GM12878 (cell line): Measurements from ENCODE around the gene RAD9A. TPM values are rescaled to one million over a fixed set of nuclear protein-coding genes. Genes with fewer than 3 reads are reported as not detected.

Experiments
- ATAC-seq: fragments of 200-7000 bp; cut with Tn5 transposase; 3 replicates; pipeline ENCODE4 v1.9.1; 2020; ENCODE audit warnings: mild to moderate bottlenecking, moderate library complexity
- BruUV-seq: library from RNA; stranded (reverse); fragments of 400-500 nt; replicated peaks from 2 replicates; lab custom pipeline; 2021; lab: Mats Ljungman, UMichigan
- CTCF ChIA-PET: fragments of 300-600 bp; sonication (Branson Sonifier 250); formaldehyde crosslinking; extraction: SDS; loops from one replicate; lab custom pipeline; 2021; ENCODE audit warnings: inconsistent platforms; lab: Yijun Ruan, JAX
- POLR2A ChIA-PET: fragments of 350-600 bp; formaldehyde crosslinking; extraction: SDS; loops from one replicate; lab custom pipeline; 2021; ENCODE audit warnings: inconsistent platforms; lab: Charles Lee
- RAD21 ChIA-PET: fragments of 300-600 bp; sonication (Branson Sonifier 250); formaldehyde crosslinking; loops from one replicate; lab custom pipeline; 2023; ENCODE audit warnings: antibody characterized with exemption; ENCODE audit not compliant: unreplicated experiment; lab: Charles Lee
- SMC1A ChIA-PET: fragments of 300-600 bp; sonication (Branson Sonifier 250); formaldehyde crosslinking; loops from one replicate; lab custom pipeline; 2023; ENCODE audit not compliant: unreplicated experiment, uncharacterized antibody; lab: Charles Lee
- DNase-seq: peaks from one replicate; pipeline ENCODE4 v3.0.0-alpha.2; 2011; ENCODE audit warnings: low read depth, low spot score
- FAIRE-seq: peaks from 3 replicates; lab custom pipeline; 2011; peaks lifted over from hg19 to GRCh38; lab: Jason Lieb, UNC
- H2AFZ ChIP-seq: 2 replicates; pipeline ENCODE4 v1.6.0; 2011; ENCODE audit warnings: low read depth, low read length, control low read depth; ENCODE audit not compliant: control insufficient read depth
- H3K27ac ChIP-seq: 2 replicates; pipeline ENCODE4 v1.5.1; 2011; ENCODE audit warnings: control low read depth; ENCODE audit not compliant: control insufficient read depth, insufficient read depth
- H3K27me3 ChIP-seq, 2 experiments: replicated peaks in 1 of 2; 2 replicates each; pipeline versions ENCODE4 v1.6.0 to v1.6.1; 2011; ENCODE audit warnings: low read length in 1 of 2; ENCODE audit not compliant: control insufficient read depth in 2 of 2, insufficient read depth in 2 of 2
- H3K36me3 ChIP-seq, 2 experiments: 2 replicates each; pipeline ENCODE4 v1.5.1; 2011; ENCODE audit warnings: low read length in 1 of 2; ENCODE audit not compliant: control insufficient read depth in 2 of 2, insufficient read depth in 2 of 2
- H3K4me1 ChIP-seq: 2 replicates; pipeline ENCODE4 v1.6.1; 2011; ENCODE audit warnings: mild to moderate bottlenecking, low read length, moderate library complexity, mixed read lengths; ENCODE audit not compliant: control insufficient read depth, insufficient read depth
- H3K4me2 ChIP-seq: 2 replicates; pipeline ENCODE4 v1.6.0; 2011; ENCODE audit warnings: control low read depth; ENCODE audit not compliant: control insufficient read depth, insufficient read depth
- H3K4me3 ChIP-seq: fragments of 200-600 bp; sonication (generic); 2 replicates; pipeline ENCODE4 v1.5.1; 2016
- H3K79me2 ChIP-seq: 2 replicates; pipeline ENCODE4 v1.6.0; 2011; ENCODE audit warnings: low read length; ENCODE audit not compliant: control insufficient read depth, insufficient read depth
- H3K9ac ChIP-seq: 2 replicates; pipeline ENCODE4 v1.8.0; 2011; ENCODE audit warnings: low read length, control low read depth, mixed read lengths; ENCODE audit not compliant: control insufficient read depth, insufficient read depth
- H3K9me3 ChIP-seq: replicated peaks from 3 replicates; pipeline ENCODE4 v1.5.1; 2011; ENCODE audit warnings: mild to moderate bottlenecking, low read length; ENCODE audit not compliant: control insufficient read depth, insufficient read depth
- H4K20me1 ChIP-seq: 2 replicates; pipeline ENCODE4 v1.6.0; 2011; ENCODE audit not compliant: control insufficient read depth, insufficient read depth
- POLR2A ChIP-seq: IDR thresholded peaks from 2 replicates; pipeline ENCODE4 v1.6.1; 2011; ENCODE audit warnings: low read depth, mild to moderate bottlenecking, low read length
- YBX1 ChIP-seq: fragments of 450-650 bp; IDR thresholded peaks from 2 replicates; pipeline ENCODE4 v1.6.1; 2016; ENCODE audit warnings: antibody characterized with exemption
- WGBS: methylation state at CpG from one replicate; pipeline ENCODE4 v1.1.6; 2016; ENCODE audit warnings: low lambda C conversion rate; ENCODE audit not compliant: insufficient replicate concordance, insufficient coverage; ENCODE audit errors: missing lambda C conversion rate; 5-methylcytosine and 5-hydroxymethylcytosine counted together
- in situ Hi-C: fragments of 300-500 bp; cut with MboI; formaldehyde crosslinking; loops from 9 replicates; pipeline ENCODE4 v1.14.3; 2018; ENCODE audit warnings: mixed read lengths
- intact Hi-C: fragments of 100-400 bp; cut with micrococcal nuclease; formaldehyde crosslinking; loops from one replicate; pipeline ENCODE4 v1.14.2; 2022; ENCODE audit not compliant: unreplicated experiment
- polyA plus RNA-seq, 11 experiments: library from polyadenylated mRNA; depleted of rRNA in 4 of 11; unstranded in 6 of 11; stranded (reverse) in 5 of 11; fragments of >200 nt; fragmentation: Nextera tagmentation in 4 of 11; fragmentation: Illumina TruSeq in 1 of 11; extraction: Ambion mirVana in 4 of 11; extraction: Trizol in 1 of 11; gene quantifications; 1 replicate in 1 of 11; 2 replicates in 10 of 11; pipeline versions ENCODE4 v1.2.1 to v1.2.3, GENCODE V29; 2011 to 2016; ENCODE audit warnings: inconsistent platforms in 2 of 11, missing spikeins in 2 of 11, low read depth in 1 of 11
- total RNA-seq, 4 experiments: library from RNA; depleted of rRNA in 3 of 4; stranded (reverse); fragments of >200 nt in 3 of 4; fragmentation: Illumina TruSeq in 1 of 4; extraction: Trizol in 1 of 4; gene quantifications; 2 replicates each; pipeline versions ENCODE4 v1.2.1 to v1.2.3, GENCODE V29; 2013 to 2021
- TF ChIP-seq, protein P1 (sequence below): IDR thresholded peaks from 2 replicates; pipeline ENCODE4 v1.6.1; 2011; ENCODE audit warnings: low read depth, low read length, improper control_type of control experiment, borderline replicate concordance
- TF ChIP-seq, protein P2 (sequence below): fragments of 450-650 bp; IDR thresholded peaks from 2 replicates; pipeline ENCODE4 v1.6.1; 2016; ENCODE audit warnings: mild to moderate bottlenecking, moderate library complexity, borderline replicate concordance
- TF ChIP-seq, protein P3 (sequence below): IDR thresholded peaks from 2 replicates; pipeline ENCODE4 v1.6.1; 2011; ENCODE audit warnings: mild to moderate bottlenecking, low read depth, low read length, moderate library complexity; ENCODE audit not compliant: insufficient replicate concordance

The RAD9A gene
- total and polyA plus RNA-seq, 10 of the 15 experiments (the other 5 are each of a cell fraction or from before 2014, with no cell fraction given) = 1.1 to 36.2 (median 19.8) TPM

DNA sequence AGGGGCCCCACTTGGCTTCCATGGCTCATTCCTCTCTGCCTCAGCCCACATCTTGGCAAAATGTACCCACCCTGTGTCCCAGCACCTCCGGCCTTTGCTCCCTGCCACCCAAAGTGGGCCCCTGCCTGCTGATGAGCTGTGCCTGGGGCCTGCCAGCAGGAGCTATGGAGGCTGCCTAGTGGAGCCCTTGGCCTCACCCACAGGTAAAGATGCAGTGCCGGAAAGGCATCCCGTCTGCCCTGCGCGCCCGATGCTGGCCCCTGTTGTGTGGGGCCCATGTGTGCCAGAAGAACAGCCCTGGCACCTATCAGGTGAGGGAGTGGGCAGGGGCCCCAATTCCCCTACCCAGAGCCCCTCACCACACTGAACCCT, 13.4 kb downstream of the RAD9A start:
- WGBS = 44% methylated on average over 6 of the region's 6 CpGs
- ChIA-PET RAD21 (interaction anchor here (0.6 to 6.4 kb wide), 4 partner anchors 16 to 81 kb away, joined by 3 to 112 read pairs (median 56); partner anchors contain the start of genes AIP, PTPRCAP and TMEM134), CTCF (interaction anchor here (0.6 to 5.0 kb wide), 7 partner anchors 9 to 254 kb away, joined by 3 to 53 read pairs (median 5); partner anchors contain the start of genes AIP, CORO1B and PTPRCAP), POLR2A (interaction anchor here (0.5 to 7.3 kb wide), 12 partner anchors 7 to 81 kb away, joined by 3 to 112 read pairs (median 20); partner anchors contain the start of genes AIP, POLD4, PTPRCAP and RPS6KB2), SMC1A (interaction anchor here (0.8 to 5.7 kb wide), 5 partner anchors 13 to 83 kb away, joined by 3 to 46 read pairs (median 4); partner anchors contain the start of genes AIP, PTPRCAP and TMEM134)
- peaks cover 70% of the 10 kb centered on the region for H3K4me1 ChIP-seq
- in situ Hi-C loops = no loop called here
- H2AFZ ChIP-seq = no peak overlapping the region
- BruUV-seq = no TSS peak
- ATAC-seq = no peak
- H4K20me1 ChIP-seq = no peaks in the 10 kb centered on the region; the same call in 1 of the 2 replicates
- peak overlapping the region; percentile 69 for H3K4me2 ChIP-seq
- H3K79me2 ChIP-seq = peaks cover 47% of the 10 kb centered on the region
- peak overlapping the region; percentile 91 for H3K9ac ChIP-seq
- H3K4me3 ChIP-seq = peak overlapping the region; percentile 82
- FAIRE-seq = no peak
- H3K27me3 ChIP-seq = no peaks in the 10 kb centered on the region
- intact Hi-C loops = no loop called here
- no peak for DNase-seq
- peak overlapping the region; percentile 99 for H3K27ac ChIP-seq
- H3K36me3 ChIP-seq = peaks cover 0 to 6% of the 10 kb centered on the region in 2 experiments; a peak in 2 of 4 replicates
- TF ChIP-seq YBX1 (no peak), POLR2A (no peak)
- TF ChIP-seq, protein P1, sequence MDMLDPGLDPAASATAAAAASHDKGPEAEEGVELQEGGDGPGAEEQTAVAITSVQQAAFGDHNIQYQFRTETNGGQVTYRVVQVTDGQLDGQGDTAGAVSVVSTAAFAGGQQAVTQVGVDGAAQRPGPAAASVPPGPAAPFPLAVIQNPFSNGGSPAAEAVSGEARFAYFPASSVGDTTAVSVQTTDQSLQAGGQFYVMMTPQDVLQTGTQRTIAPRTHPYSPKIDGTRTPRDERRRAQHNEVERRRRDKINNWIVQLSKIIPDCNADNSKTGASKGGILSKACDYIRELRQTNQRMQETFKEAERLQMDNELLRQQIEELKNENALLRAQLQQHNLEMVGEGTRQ = no peak
- TF ChIP-seq, protein P2, sequence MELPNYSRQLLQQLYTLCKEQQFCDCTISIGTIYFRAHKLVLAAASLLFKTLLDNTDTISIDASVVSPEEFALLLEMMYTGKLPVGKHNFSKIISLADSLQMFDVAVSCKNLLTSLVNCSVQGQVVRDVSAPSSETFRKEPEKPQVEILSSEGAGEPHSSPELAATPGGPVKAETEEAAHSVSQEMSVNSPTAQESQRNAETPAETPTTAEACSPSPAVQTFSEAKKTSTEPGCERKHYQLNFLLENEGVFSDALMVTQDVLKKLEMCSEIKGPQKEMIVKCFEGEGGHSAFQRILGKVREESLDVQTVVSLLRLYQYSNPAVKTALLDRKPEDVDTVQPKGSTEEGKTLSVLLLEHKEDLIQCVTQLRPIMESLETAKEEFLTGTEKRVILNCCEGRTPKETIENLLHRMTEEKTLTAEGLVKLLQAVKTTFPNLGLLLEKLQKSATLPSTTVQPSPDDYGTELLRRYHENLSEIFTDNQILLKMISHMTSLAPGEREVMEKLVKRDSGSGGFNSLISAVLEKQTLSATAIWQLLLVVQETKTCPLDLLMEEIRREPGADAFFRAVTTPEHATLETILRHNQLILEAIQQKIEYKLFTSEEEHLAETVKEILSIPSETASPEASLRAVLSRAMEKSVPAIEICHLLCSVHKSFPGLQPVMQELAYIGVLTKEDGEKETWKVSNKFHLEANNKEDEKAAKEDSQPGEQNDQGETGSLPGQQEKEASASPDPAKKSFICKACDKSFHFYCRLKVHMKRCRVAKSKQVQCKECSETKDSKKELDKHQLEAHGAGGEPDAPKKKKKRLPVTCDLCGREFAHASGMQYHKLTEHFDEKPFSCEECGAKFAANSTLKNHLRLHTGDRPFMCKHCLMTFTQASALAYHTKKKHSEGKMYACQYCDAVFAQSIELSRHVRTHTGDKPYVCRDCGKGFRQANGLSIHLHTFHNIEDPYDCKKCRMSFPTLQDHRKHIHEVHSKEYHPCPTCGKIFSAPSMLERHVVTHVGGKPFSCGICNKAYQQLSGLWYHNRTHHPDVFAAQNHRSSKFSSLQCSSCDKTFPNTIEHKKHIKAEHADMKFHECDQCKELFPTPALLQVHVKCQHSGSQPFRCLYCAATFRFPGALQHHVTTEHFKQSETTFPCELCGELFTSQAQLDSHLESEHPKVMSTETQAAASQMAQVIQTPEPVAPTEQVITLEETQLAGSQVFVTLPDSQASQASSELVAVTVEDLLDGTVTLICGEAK = no peak
- TF ChIP-seq, protein P3, sequence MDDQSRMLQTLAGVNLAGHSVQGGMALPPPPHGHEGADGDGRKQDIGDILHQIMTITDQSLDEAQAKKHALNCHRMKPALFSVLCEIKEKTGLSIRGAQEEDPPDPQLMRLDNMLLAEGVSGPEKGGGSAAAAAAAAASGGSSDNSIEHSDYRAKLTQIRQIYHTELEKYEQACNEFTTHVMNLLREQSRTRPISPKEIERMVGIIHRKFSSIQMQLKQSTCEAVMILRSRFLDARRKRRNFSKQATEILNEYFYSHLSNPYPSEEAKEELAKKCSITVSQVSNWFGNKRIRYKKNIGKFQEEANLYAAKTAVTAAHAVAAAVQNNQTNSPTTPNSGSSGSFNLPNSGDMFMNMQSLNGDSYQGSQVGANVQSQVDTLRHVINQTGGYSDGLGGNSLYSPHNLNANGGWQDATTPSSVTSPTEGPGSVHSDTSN = no peak
- H3K9me3 ChIP-seq = no peaks in the 10 kb centered on the region; the same call in 2 of the 3 replicates
